OCI-LY7 (cell line): ENCODE results near the gene KRTAP5-3. TPM values are rescaled to one million over a fixed set of nuclear protein-coding genes. Genes with fewer than 3 reads are reported as not detected.

Source experiments
- BruUV-seq: library from RNA; stranded (reverse); fragments of 400-500 nt; replicated peaks from 2 replicates; lab custom pipeline; 2021; lab: Mats Ljungman, UMichigan
- CTCF ChIA-PET: fragments of 300-600 bp; sonication (Branson Sonifier 250); formaldehyde crosslinking; loops from one replicate; lab custom pipeline; 2022; ENCODE audit warnings: antibody characterized with exemption; ENCODE audit not compliant: unreplicated experiment; lab: Charles Lee
- POLR2A ChIA-PET: fragments of 300-600 bp; sonication (Branson Sonifier 250); formaldehyde crosslinking; loops from one replicate; lab custom pipeline; 2022; ENCODE audit warnings: antibody characterized with exemption; lab: Charles Lee
- DNase-seq: peaks from one replicate; pipeline ENCODE4 v3.0.0-alpha.2; 2015; ENCODE audit warnings: low spot score
- H2AFZ ChIP-seq: fragments of 200-600 bp; sonication (generic), shearing (Covaris generic); 2 replicates; pipeline ENCODE4 v1.6.1; 2014; ENCODE audit warnings: mild to moderate bottlenecking, antibody characterized with exemption, low read length, moderate library complexity
- H3K27ac ChIP-seq: fragments of 200-600 bp; sonication (generic); 2 replicates; pipeline ENCODE4 v1.5.1; 2014; ENCODE audit warnings: mixed run types, low read depth, mild to moderate bottlenecking, moderate library complexity, low read length, inconsistent platforms; ENCODE audit not compliant: poor library complexity, severe bottlenecking
- H3K36me3 ChIP-seq: fragments of 200-600 bp; sonication (generic); 2 replicates; pipeline ENCODE4 v1.6.1; 2014; ENCODE audit warnings: mild to moderate bottlenecking, antibody characterized with exemption, low read length, moderate library complexity, mixed read lengths; ENCODE audit not compliant: insufficient read depth
- H3K4me1 ChIP-seq: fragments of 200-600 bp; sonication (generic); 2 replicates; pipeline ENCODE4 v1.5.1; 2014; ENCODE audit warnings: mild to moderate bottlenecking, low read length; ENCODE audit not compliant: insufficient read depth, poor library complexity, severe bottlenecking
- H3K4me2 ChIP-seq: fragments of 200-600 bp; sonication (generic); 2 replicates; pipeline ENCODE4 v1.6.1; 2014; ENCODE audit warnings: mild to moderate bottlenecking, low read length
- H3K4me3 ChIP-seq: fragments of 200-600 bp; sonication (generic); 2 replicates; pipeline ENCODE4 v1.5.1; 2014; ENCODE audit warnings: mild to moderate bottlenecking, low read depth, low read length; ENCODE audit not compliant: poor library complexity, severe bottlenecking
- H3K79me2 ChIP-seq: fragments of 200-600 bp; sonication (generic); 2 replicates; pipeline ENCODE4 v1.6.1; 2016; ENCODE audit warnings: low read depth, mild to moderate bottlenecking, low read length, moderate library complexity, mixed read lengths; ENCODE audit not compliant: insufficient read depth
- H3K9me2 ChIP-seq: fragments of 200-600 bp; sonication (generic); 2 replicates; pipeline ENCODE4 v1.6.1; 2016; ENCODE audit warnings: mild to moderate bottlenecking, low read length, mixed read lengths; ENCODE audit not compliant: insufficient read depth
- H3K9me3 ChIP-seq: fragments of 200-600 bp; sonication (generic); 2 replicates; pipeline ENCODE4 v1.6.1; 2014; ENCODE audit warnings: mild to moderate bottlenecking, mixed run types, low read length, mixed read lengths
- H4K20me1 ChIP-seq: fragments of 200-600 bp; sonication (generic); 2 replicates; pipeline ENCODE4 v1.6.1; 2014; ENCODE audit warnings: mild to moderate bottlenecking, antibody characterized with exemption, low read length, moderate library complexity, mixed read lengths; ENCODE audit not compliant: insufficient read depth
- EZH2phosphoT487 ChIP-seq: fragments of 200-600 bp; sonication (generic); IDR thresholded peaks from 2 replicates; pipeline ENCODE4 v1.6.1; 2018; ENCODE audit warnings: low read depth, borderline replicate concordance, mild to moderate bottlenecking, mixed run types, antibody characterized with exemption, low read length, moderate library complexity, mixed read lengths
- intact Hi-C: fragments of 100-400 bp; cut with micrococcal nuclease; formaldehyde crosslinking; loops from one replicate; pipeline ENCODE4 v1.10.0; 2022; ENCODE audit not compliant: unreplicated experiment
- total RNA-seq, 2 experiments: library from RNA; depleted of rRNA in 1 of 2; stranded (reverse); fragments of >200 nt in 1 of 2; shearing (Covaris generic) in 1 of 2; gene quantifications; 2 replicates each; pipeline ENCODE4 v1.2.3, GENCODE V29; 2014 to 2022
- TF ChIP-seq, protein P1 (sequence below): fragments of 200-600 bp; sonication (generic); conservative IDR thresholded peaks from 2 replicates; pipeline ENCODE4 v1.5.1; 2014; ENCODE audit warnings: mild to moderate bottlenecking, antibody characterized with exemption, low read length, moderate library complexity, mixed read lengths

Gene KRTAP5-3
- total RNA-seq, 2 experiments from 2014 or later, result not detected

DNA sequence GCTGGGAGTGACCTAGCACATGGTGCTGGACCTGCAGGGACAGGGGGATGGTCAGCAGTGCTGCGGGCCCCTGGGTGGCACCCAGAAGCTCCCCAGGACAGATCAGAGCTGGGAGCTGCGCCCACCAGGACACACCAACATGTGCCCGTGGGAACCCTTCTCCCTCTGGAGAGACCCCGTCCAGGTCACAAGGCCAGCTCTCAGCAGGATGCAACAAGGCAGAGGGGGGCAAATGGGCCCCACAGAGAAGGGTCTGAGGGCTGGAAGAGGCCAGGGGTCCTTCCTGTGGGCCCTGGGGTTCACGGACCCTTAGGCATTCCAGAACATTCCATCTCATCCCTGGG lies 42.4 kb downstream of the KRTAP5-3 start:
- no peaks in the 10 kb centered on the region for H3K4me1 ChIP-seq
- H3K4me2 ChIP-seq, result no peak overlapping the region
- intact Hi-C loops, result no loop called here
- no peaks in the 10 kb centered on the region for H3K36me3 ChIP-seq
- no TSS peak for BruUV-seq
- no peak overlapping the region for H3K27ac ChIP-seq
- H3K4me3 ChIP-seq, result no peak overlapping the region
- ChIA-PET POLR2A (no interaction called here), CTCF (no interaction called here)
- no peak for DNase-seq
- H4K20me1 ChIP-seq, result no peaks in the 10 kb centered on the region
- TF ChIP-seq, protein P1, sequence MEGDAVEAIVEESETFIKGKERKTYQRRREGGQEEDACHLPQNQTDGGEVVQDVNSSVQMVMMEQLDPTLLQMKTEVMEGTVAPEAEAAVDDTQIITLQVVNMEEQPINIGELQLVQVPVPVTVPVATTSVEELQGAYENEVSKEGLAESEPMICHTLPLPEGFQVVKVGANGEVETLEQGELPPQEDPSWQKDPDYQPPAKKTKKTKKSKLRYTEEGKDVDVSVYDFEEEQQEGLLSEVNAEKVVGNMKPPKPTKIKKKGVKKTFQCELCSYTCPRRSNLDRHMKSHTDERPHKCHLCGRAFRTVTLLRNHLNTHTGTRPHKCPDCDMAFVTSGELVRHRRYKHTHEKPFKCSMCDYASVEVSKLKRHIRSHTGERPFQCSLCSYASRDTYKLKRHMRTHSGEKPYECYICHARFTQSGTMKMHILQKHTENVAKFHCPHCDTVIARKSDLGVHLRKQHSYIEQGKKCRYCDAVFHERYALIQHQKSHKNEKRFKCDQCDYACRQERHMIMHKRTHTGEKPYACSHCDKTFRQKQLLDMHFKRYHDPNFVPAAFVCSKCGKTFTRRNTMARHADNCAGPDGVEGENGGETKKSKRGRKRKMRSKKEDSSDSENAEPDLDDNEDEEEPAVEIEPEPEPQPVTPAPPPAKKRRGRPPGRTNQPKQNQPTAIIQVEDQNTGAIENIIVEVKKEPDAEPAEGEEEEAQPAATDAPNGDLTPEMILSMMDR, result no peak
- TF ChIP-seq EZH2phosphoT487, result no peak
- no peaks in the 10 kb centered on the region for H3K79me2 ChIP-seq
- H3K9me3 ChIP-seq, result no peaks in the 10 kb centered on the region
- H2AFZ ChIP-seq, result no peak overlapping the region
- no peaks in the 10 kb centered on the region for H3K9me2 ChIP-seq

DNA sequence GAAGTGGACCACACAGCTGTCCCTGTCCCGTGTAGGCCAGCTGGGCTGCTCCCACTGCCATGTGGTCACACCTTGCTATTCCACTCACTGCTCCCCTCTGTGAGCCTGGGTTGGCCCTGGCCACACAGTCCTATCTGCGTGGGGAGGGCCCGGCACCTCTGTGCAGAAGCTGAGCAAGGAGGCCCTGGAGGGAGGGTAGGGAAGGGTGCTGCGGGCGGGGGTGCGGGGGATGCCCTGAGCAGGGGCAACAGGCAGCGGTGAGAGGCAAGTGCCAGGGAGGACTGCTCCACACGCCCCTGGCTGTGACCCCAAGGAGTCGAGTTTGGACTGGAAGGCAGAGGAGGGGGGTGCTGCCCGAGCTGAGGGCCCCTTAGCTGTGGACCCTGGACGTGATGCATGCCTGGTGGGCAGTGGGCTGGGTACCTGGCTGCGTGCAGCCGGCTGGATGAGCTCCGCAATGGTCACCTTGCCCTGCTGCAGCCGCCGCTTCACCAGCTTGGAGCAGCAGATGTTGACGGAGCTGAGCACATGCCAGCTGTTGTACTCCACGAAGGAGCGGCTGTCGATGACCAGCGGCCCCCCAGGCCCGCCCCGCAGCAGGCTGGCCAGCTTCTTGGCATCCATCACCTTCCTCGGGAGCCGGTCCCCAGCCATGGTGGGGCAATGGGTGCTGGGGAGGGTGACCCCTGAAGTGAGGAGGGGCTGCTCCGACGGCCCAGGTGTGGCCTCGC lies 42.9 kb downstream of the KRTAP5-3 start:
- H3K9me2 ChIP-seq, result no peaks in the 10 kb centered on the region

More for the DNA sequence above, 42.9 kb downstream of the KRTAP5-3 start:
- intact Hi-C loops, result no loop called here
- Histone ChIP-seq H3K79me2 (no peaks in the 10 kb centered on the region), H3K4me3 (no peak overlapping the region), H3K4me1 (no peaks in the 10 kb centered on the region), H3K4me2 (no peak overlapping the region), H3K36me3 (no peaks in the 10 kb centered on the region), H4K20me1 (no peaks in the 10 kb centered on the region), H2AFZ (no peak overlapping the region), H3K27ac (no peak overlapping the region), H3K9me3 (no peaks in the 10 kb centered on the region)
- no TSS peak for BruUV-seq
- DNase-seq, result no peak
- ChIA-PET CTCF (no interaction called here), POLR2A (interaction anchor here (0.7 kb wide), 1 partner anchor 302 kb away, joined by 5 read pairs; no protein-coding TSS in a partner anchor)
- TF ChIP-seq, protein P1, result no peak
- no peak for TF ChIP-seq EZH2phosphoT487
